Mammary epithelial cell (primary cell): Measurements from ENCODE around the gene FOSL1.

ENCODE experiments used
- CTCF ChIP-seq, 2 donors: IDR thresholded peaks in 1 of 2; conservative IDR thresholded peaks in 1 of 2; 2 replicates each; pipeline ENCODE4 v1.5.1; 2011 to 2012; ENCODE audit warnings: inconsistent platforms in 2 of 2, low read length in 2 of 2, mild to moderate bottlenecking in 2 of 2, control low read depth in 1 of 2, low read depth in 1 of 2; ENCODE audit not compliant: insufficient read depth in 1 of 2; ENCODE audit errors: extremely low read depth in 1 of 2
- EZH2 ChIP-seq: IDR thresholded peaks from 2 replicates; pipeline ENCODE4 v1.6.1; 2012; ENCODE audit warnings: low read length, inconsistent platforms, borderline replicate concordance

GRCh38 chr11:65937766-65938165, 37.6 kb upstream of the FOSL1 start:
- TF ChIP-seq CTCF (conservative IDR thresholded peaks at IDR 0.05 in 1 of 2, IDR thresholded peaks at IDR 0.05 in 1 of 2; ENCODE audit: extremely low read depth in 1 of 2, insufficient read depth in 1 of 2, low read depth in 1 of 2, low read length in 2 of 2): no peak
- no peak for TF ChIP-seq EZH2
